T follicular helper cell (primary cell): ENCODE data around the gene NDOR1.

Experiments
- DNase-seq: peaks from one replicate; pipeline ENCODE4 v3.0.0-alpha.2; 2020; ENCODE audit warnings: low read depth
- total RNA-seq, 2 experiments: gene quantifications; one replicate each; lab custom pipeline; 2026; lab: John Stamatoyannopoulos, UW

NDOR1 gene
- total RNA-seq = 29.8 to 43.5 reads per million in 2 experiments

- peak; percentile 91 for DNase-seq
Observed at GRCh38 chr9:137205126-137206069, at the start of gene NDOR1, which contains the start of gene TMEM203. Gene NDOR1, plus strand, starts transcription at chr9:137205700. Its CDS starts 78 bp downstream, at chr9:137205778. Gene TMEM203, minus strand, starts transcription at chr9:137205648. Its CDS starts 234 bp downstream, at chr9:137205414.

DNA sequence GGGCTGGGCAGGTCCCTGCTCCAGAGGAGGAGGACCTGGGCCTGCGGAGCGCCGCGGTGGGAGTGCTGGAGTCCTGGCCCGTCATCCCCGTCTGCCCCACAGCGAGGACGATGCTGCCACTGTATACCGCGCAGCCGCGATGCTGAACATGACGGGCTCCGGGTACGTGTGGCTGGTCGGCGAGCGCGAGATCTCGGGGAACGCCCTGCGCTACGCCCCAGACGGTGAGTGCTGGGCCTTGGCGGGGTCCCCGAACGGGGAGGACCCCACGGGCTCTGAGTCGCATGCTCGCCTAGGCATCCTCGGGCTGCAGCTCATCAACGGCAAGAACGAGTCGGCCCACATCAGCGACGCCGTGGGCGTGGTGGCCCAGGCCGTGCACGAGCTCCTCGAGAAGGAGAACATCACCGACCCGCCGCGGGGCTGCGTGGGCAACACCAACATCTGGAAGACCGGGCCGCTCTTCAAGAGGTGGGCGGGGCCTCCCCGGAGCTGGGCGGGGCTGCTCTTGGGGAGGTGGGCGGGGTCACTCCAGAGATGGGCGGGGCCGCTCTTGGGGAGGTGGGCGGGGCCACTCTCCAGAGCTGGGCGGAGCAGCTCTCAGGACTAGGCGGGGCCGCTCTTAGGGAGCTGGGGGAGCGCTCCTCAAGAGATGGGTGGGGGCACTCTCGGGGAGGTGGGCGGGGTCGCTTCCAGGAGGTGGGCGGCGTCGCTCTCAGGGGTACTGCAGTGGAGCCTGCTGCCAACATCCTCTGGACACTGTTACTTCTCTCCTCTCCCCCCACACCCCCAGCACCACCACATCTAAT is 48.7 kb upstream of the NDOR1 start:
- peak; percentile 40 for DNase-seq

DNA sequence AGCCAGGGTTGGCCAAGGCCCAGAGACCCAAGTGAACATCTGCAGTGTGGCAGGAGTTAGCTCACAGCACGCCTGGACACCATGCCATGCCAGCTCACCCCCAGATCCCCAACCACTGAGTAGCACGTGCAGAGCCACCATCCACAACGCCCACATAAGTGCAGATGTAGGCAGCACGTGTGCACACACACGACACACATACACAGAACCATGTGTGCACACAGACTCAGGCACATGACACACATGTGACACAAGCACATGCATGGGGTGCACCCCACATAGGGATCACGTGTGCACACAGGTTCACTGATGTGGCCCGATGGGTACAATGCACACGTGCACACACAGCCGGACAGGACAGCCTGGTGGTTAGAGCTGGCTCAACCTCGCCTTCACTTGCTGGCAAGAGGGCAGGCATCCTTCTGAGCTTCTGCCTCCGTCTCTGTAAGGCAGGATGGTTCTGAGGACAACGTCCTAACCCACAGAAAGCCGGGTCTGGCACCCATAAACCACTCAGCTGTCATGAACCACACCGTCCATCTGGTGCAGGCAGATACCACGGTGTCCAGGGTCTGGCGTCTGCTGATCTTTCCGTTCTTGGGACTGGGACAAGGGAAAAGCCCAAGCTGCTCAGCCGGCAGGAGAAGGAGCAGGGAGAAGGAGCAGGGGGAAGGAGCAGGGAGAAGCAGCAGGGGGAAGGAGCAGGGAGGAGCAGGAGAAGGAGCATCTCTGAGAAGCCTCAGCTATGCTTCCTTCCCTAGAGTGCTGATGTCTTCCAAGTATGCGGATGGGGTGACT is 47.7 kb upstream of the NDOR1 start:
- no peak for DNase-seq

- no peak for DNase-seq
Observed at GRCh38 chr9:137158625-137159024, 46.9 kb upstream of the NDOR1 start.

GRCh38 chr9:137159105-137160053 is 46.1 kb upstream of the NDOR1 start:
- DNase-seq = no peak

GRCh38 chr9:137160054-137160425 is 45.5 kb upstream of the NDOR1 start:
- DNase-seq = no peak

- DNase-seq = no peak
Observed at GRCh38 chr9:137160716-137161557, 44.6 kb upstream of the NDOR1 start.

- no peak for DNase-seq
Observed at GRCh38 chr9:137161558-137162486, 43.7 kb upstream of the NDOR1 start.

GRCh38 chr9:137162505-137163364 is 42.8 kb upstream of the NDOR1 start:
- DNase-seq = no peak

- DNase-seq = no peak
Observed at GRCh38 chr9:137163365-137163715, 42.2 kb upstream of the NDOR1 start.

GRCh38 chr9:137163805-137164204 is 41.7 kb upstream of the NDOR1 start:
- no peak for DNase-seq

- DNase-seq = no peak
Observed at GRCh38 chr9:137164370-137165249, 40.9 kb upstream of the NDOR1 start.

- DNase-seq = no peak
Observed at GRCh38 chr9:137165250-137165836, 40.2 kb upstream of the NDOR1 start.

- DNase-seq = no peak
Observed at GRCh38 chr9:137166380-137167229, 38.9 kb upstream of the NDOR1 start.

DNA sequence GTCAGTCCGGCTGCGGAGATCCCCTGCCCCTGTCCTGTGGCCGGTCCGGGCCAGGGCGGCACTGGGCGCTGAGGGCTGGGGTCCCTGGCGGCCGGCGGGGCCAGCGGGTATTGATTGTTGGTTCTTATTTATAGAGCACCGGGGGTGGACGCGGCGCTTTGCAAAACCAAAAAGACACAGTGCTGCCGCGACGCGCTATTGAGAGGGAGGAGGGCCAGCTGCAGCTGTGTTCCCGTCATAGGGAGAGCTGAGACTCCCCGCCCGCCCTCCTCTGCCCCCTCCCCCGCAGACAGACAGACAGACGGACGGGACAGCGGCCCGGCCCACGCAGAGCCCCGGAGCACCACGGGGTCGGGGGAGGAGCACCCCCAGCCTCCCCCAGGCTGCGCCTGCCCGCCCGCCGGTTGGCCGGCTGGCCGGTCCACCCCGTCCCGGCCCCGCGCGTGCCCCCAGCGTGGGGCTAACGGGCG is 38.2 kb upstream of the NDOR1 start:
- DNase-seq = no peak
